Loucy (cell line): Measurements from ENCODE around the gene FRZB.

Experiments used
- CTCF ChIP-seq: fragments of 200-600 bp; sonication (generic); conservative IDR thresholded peaks from 2 replicates; pipeline ENCODE4 v1.5.1; 2014; ENCODE audit warnings: mild to moderate bottlenecking, antibody characterized with exemption, low read length
- EZH2phosphoT487 ChIP-seq: fragments of 200-600 bp; IDR thresholded peaks from 2 replicates; pipeline ENCODE4 v1.6.1; 2018; ENCODE audit warnings: antibody characterized with exemption, mild to moderate bottlenecking, moderate library complexity, borderline replicate concordance

GRCh38 chr2:182903566-182903965, 37.1 kb upstream of the FRZB start:
- TF ChIP-seq CTCF, result no peak
- no peak for TF ChIP-seq EZH2phosphoT487
